HCT116 (cell line): ENCODE data around the gene SP140L.

Experiments used
- CTCF ChIP-seq, 3 experiments: fragments of 200-600 bp in 1 of 3; sonication (generic) in 1 of 3; IDR thresholded peaks in 2 of 3; conservative IDR thresholded peaks in 1 of 3; 2 replicates each; pipeline ENCODE4 v1.5.1; 2012 to 2017; ENCODE audit warnings: low read depth in 2 of 3, low read length in 2 of 3, antibody characterized with exemption in 1 of 3, borderline replicate concordance in 1 of 3, control low read depth in 1 of 3, mild to moderate bottlenecking in 1 of 3, mixed read lengths in 1 of 3, mixed run types in 1 of 3, moderate library complexity in 1 of 3; ENCODE audit not compliant: insufficient read depth in 1 of 3
- EGR1 ChIP-seq: IDR thresholded peaks from 2 replicates; pipeline ENCODE4 v1.6.1; 2012; ENCODE audit warnings: low read depth
- EZH2 ChIP-seq: fragments of 200-600 bp; sonication (generic); IDR thresholded peaks from 2 replicates; pipeline ENCODE4 v1.6.1; 2017; ENCODE audit warnings: antibody characterized with exemption, mixed run types
- EZH2phosphoT487 ChIP-seq: fragments of 200-600 bp; IDR thresholded peaks from 2 replicates; pipeline ENCODE4 v1.6.1; 2018; ENCODE audit warnings: antibody characterized with exemption, borderline replicate concordance
- FOSL1 ChIP-seq: IDR thresholded peaks from 2 replicates; pipeline ENCODE4 v1.6.1; 2012; ENCODE audit warnings: low read depth
- MAX ChIP-seq: IDR thresholded peaks from 2 replicates; pipeline ENCODE4 v1.6.1; 2012
- POLR2A ChIP-seq: IDR thresholded peaks from 2 replicates; pipeline ENCODE4 v1.7.0; 2011; ENCODE audit warnings: borderline replicate concordance; ENCODE audit not compliant: insufficient read depth, insufficient read length; ENCODE audit errors: extremely low read depth
- POLR2AphosphoS5 ChIP-seq: IDR thresholded peaks from 2 replicates; pipeline ENCODE4 v1.6.1; 2011; ENCODE audit warnings: mild to moderate bottlenecking, low read depth, low read length, moderate library complexity
- RAD21 ChIP-seq: IDR thresholded peaks from 2 replicates; pipeline ENCODE4 v1.6.1; 2012; ENCODE audit warnings: low read depth, mild to moderate bottlenecking
- REST ChIP-seq: IDR thresholded peaks from 2 replicates; pipeline ENCODE4 v1.6.1; 2012; ENCODE audit warnings: low read depth
- SIN3A ChIP-seq: IDR thresholded peaks from 2 replicates; pipeline ENCODE4 v1.6.1; 2012; ENCODE audit warnings: low read depth
- SP1 ChIP-seq: IDR thresholded peaks from 2 replicates; pipeline ENCODE4 v1.6.1; 2012; ENCODE audit warnings: low read depth
- ZFX ChIP-seq: fragments of 450-650 bp; IDR thresholded peaks from 2 replicates; pipeline ENCODE4 v1.6.1; 2017
- ZNF274 ChIP-seq: fragments of 200-500 bp; sonication (Bioruptor generic); IDR thresholded peaks from 2 replicates; pipeline ENCODE4 v1.6.1; 2014; ENCODE audit warnings: mild to moderate bottlenecking, low read depth, low read length, inconsistent platforms

- TF ChIP-seq POLR2A = no peak
- no peak for TF ChIP-seq EZH2
- TF ChIP-seq REST = no peak
- no peak for TF ChIP-seq FOSL1
- TF ChIP-seq POLR2AphosphoS5 = no peak
- no peak for TF ChIP-seq SP1
- TF ChIP-seq CTCF (IDR thresholded peaks at IDR 0.05 in 2 of 3, conservative IDR thresholded peaks at IDR 0.05 in 1 of 3; ENCODE audit: borderline replicate concordance in 1 of 3, insufficient read depth in 1 of 3, low read depth in 2 of 3, low read length in 2 of 3) = no peak
- TF ChIP-seq ZFX = no peak
- no peak for TF ChIP-seq EZH2phosphoT487
- no peak for TF ChIP-seq RAD21
- TF ChIP-seq SIN3A = no peak
- no peak for TF ChIP-seq ZNF274
- no peak for TF ChIP-seq MAX
- TF ChIP-seq EGR1 = no peak
Measured at GRCh38 chr2:230329946-230330605, 3.1 kb downstream of the SP140L start.
